ENCODE results near the gene TMEM185B.

The TMEM185B gene

DNA sequence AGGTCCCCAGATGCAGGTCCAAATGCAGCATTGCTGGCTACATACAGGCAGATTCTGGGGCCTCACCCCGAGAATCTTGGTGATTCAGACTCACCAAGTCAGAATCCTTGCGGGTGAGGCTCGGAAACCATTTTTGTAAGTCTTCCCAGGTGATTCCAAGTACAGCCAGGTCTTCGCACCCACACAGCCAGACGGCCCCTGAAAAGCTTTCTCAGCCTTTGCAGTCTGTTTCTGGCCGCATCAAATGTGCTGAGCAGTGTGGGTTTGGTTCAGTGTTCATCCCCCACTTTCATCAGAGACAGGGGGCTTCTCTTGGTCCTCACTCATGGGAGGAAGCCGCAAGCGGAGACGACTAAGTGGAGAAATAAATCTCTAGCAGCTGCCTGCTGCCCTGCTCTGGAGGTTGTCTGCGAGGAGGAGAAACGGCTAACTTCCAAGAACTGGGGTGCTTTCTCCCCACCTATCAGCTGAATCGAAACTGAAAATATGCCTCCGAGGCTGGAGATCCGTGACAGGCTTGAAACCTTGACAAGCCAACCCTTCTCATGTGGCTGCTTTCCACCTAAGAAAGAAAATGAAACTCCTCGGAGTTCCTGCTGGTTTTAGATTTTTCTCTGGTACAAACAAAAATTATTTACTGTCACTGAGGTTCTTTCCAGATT, 8.9 kb upstream of the TMEM185B start:
- in situ Hi-C loops (cut with MboI; ENCODE audit: low pct_unique_long_range_greater_than_20kb, low sequenced_read_pairs, unreplicated experiment) = no loop called here
- peak; percentile 84 for DNase-seq (ENCODE audit: low spot score)
- no peak for TF ChIP-seq CTCF (IDR thresholded peaks at IDR 0.05; ENCODE audit: extremely low read depth, insufficient read depth, missing control alignments)

- DNase-seq (ENCODE audit: low spot score) = no peak
- in situ Hi-C loops (cut with MboI; ENCODE audit: low pct_unique_long_range_greater_than_20kb, low sequenced_read_pairs, unreplicated experiment) = no loop called here
- TF ChIP-seq CTCF (IDR thresholded peaks at IDR 0.05; ENCODE audit: extremely low read depth, insufficient read depth, missing control alignments) = no peak
These were observed 8.4 kb upstream of the TMEM185B start for GRCh38 chr2:120231564-120231973.

DNA sequence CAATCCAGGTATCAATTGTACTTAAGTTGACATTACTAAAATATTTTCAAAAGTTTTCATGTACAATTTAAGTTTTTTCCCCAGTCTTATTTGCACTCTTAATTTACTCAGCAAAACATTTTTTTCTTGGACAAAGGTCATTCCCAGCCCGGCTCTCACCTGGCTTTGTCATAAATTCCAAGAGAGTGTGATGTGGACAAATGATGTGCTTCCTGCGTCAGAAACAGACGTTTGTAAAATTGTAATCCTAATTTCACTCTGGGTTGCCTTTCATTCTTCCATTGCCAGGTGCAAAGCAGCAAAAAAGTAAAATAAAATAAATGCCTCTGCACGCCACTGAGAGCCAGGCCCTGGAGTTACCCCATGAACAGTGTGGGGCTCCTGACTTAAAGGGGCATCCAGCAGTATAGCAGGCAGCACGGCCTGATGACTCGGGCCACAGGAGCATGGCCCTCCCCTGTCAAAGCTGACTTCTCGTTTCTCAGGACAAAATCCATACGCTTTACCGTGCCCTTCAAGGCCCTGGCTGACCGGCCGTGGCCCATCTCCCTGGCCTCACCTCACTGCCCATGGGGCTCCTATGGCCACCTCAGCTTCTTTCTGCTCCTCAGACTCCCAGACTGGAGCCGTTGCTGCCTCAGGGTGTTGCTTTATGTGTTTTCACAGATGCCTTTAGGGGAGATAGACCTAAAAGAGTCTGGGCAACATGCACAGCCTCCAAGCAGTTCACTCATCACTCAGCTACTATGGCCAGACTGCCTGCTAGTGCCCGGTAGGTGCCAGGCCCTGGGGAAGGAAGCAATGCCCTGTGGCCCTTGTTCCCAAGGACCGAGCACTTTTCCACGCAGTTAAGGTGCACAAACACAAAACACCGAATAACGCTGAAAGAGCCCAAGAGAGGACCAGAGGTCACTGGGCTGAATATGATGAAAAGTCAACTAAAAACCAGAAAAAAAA, 7.6 kb upstream of the TMEM185B start:
- no peak for TF ChIP-seq CTCF (IDR thresholded peaks at IDR 0.05; ENCODE audit: extremely low read depth, insufficient read depth, missing control alignments)
- in situ Hi-C loops (cut with MboI; ENCODE audit: low pct_unique_long_range_greater_than_20kb, low sequenced_read_pairs, unreplicated experiment) = no loop called here
- DNase-seq (ENCODE audit: low spot score) = no peak

- no peak for TF ChIP-seq CTCF (IDR thresholded peaks at IDR 0.05; ENCODE audit: extremely low read depth, insufficient read depth, missing control alignments)
- in situ Hi-C loops (cut with MboI; ENCODE audit: low pct_unique_long_range_greater_than_20kb, low sequenced_read_pairs, unreplicated experiment) = no loop called here
These were observed 6.1 kb upstream of the TMEM185B start for GRCh38 chr2:120229341-120229740.

GRCh38 chr2:120228503-120228902, 5.3 kb upstream of the TMEM185B start:
- in situ Hi-C loops (cut with MboI; ENCODE audit: low pct_unique_long_range_greater_than_20kb, low sequenced_read_pairs, unreplicated experiment) = no loop called here
- TF ChIP-seq CTCF (IDR thresholded peaks at IDR 0.05; ENCODE audit: extremely low read depth, insufficient read depth, missing control alignments) = no peak
- no peak for DNase-seq (ENCODE audit: low spot score)

More at GRCh38 chr2:120229341-120229740, 6.1 kb upstream of the TMEM185B start:
- DNase-seq (ENCODE audit: low spot score) = no peak

- TF ChIP-seq CTCF (IDR thresholded peaks at IDR 0.05; ENCODE audit: extremely low read depth, insufficient read depth, missing control alignments) = no peak
- in situ Hi-C loops (cut with MboI; ENCODE audit: low pct_unique_long_range_greater_than_20kb, low sequenced_read_pairs, unreplicated experiment) = no loop called here
- DNase-seq (ENCODE audit: low spot score) = no peak
These were observed 4.2 kb upstream of the TMEM185B start for GRCh38 chr2:120227111-120227991.
